Raji (cell line): ENCODE data around the gene TMEM63C.

ENCODE experiments used
- POLR2A ChIP-seq: IDR thresholded peaks from 2 replicates; pipeline ENCODE4 v1.6.1; 2011; ENCODE audit warnings: low read depth, low read length, control low read depth; ENCODE audit not compliant: insufficient read depth

TMEM63C gene

GRCh38 chr14:77220246-77221017, 38.8 kb downstream of the TMEM63C start:
- no peak for TF ChIP-seq POLR2A

- TF ChIP-seq POLR2A: no peak
Measured at GRCh38 chr14:77221241-77221871, 39.8 kb downstream of the TMEM63C start.

- no peak for TF ChIP-seq POLR2A
Measured at GRCh38 chr14:77222546-77223225, 41.1 kb downstream of the TMEM63C start.

GRCh38 chr14:77224212-77224611, 42.6 kb downstream of the TMEM63C start:
- no peak for TF ChIP-seq POLR2A

- no peak for TF ChIP-seq POLR2A
Measured at GRCh38 chr14:77225254-77225653, 43.7 kb downstream of the TMEM63C start.

GRCh38 chr14:77225892-77226557, 44.4 kb downstream of the TMEM63C start:
- TF ChIP-seq POLR2A: no peak

GRCh38 chr14:77228056-77228455, 46.5 kb downstream of the TMEM63C start:
- TF ChIP-seq POLR2A: no peak

GRCh38 chr14:77230914-77231313, 49.3 kb downstream of the TMEM63C start:
- TF ChIP-seq POLR2A: no peak

- TF ChIP-seq POLR2A: no peak
Measured at GRCh38 chr14:77231721-77232120, 50.1 kb downstream of the TMEM63C start.

- no peak for TF ChIP-seq POLR2A
Measured at GRCh38 chr14:77236814-77237213, 55.2 kb downstream of the TMEM63C start.

- TF ChIP-seq POLR2A: no peak
Measured at GRCh38 chr14:77238356-77238755, 56.8 kb downstream of the TMEM63C start.

- no peak for TF ChIP-seq POLR2A
Measured at GRCh38 chr14:77238996-77239395, 57.4 kb downstream of the TMEM63C start.

GRCh38 chr14:77239412-77239811, 57.8 kb downstream of the TMEM63C start:
- no peak for TF ChIP-seq POLR2A

- no peak for TF ChIP-seq POLR2A
Measured at GRCh38 chr14:77240336-77240915, 58.8 kb downstream of the TMEM63C start.

GRCh38 chr14:77241955-77242354, 60.4 kb downstream of the TMEM63C start:
- no peak for TF ChIP-seq POLR2A
